ENCODE data around the gene STK25.
"Not testable (repeated sequence)": the region's sequence is repeated elsewhere in the genome, so short reads cannot be mapped to it uniquely, and the experiment has no call there.

The STK25 gene

DNA sequence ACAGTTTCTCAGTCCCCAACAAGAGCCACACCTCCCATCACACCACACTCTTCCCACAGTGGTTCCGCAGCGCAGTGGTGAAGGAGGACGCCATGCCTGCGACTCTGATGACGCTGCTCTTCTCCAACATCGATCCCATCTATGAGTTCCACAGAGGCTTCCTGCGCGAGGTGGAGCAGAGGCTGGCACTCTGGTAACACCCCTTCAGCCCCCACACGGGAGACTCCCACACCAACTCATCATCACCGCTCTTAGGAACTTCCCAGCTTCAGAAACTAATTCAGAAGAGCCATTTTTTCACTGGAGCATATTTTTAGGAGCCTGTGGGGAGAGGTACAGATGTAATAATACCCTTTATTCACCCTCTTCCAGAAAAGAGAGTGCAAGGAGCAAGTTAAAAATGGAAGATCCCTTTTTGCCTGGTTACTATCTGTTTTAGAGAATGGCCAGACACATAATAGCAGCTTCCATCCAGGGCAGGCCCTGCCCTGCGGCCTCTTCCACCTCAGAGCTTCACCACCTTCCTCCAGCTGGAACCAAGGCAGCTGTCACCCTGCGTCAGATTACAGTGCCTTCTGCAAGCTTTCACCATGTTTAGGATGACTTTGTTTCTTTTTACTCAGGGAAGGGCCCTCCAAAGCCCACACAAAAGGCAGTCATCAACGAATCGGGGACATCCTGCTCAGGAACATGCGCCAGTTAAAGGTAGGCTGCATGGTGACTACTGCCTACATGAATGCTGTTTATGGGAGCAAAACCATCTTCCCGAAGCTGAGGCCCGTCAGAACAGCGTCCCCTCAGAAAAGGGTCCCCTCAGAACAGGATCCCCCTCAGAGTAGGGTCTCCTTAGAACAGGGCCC lies 44.9 kb downstream of the STK25 start:
- no peak for DNase-seq (ENCODE audit: low spot score)

DNA sequence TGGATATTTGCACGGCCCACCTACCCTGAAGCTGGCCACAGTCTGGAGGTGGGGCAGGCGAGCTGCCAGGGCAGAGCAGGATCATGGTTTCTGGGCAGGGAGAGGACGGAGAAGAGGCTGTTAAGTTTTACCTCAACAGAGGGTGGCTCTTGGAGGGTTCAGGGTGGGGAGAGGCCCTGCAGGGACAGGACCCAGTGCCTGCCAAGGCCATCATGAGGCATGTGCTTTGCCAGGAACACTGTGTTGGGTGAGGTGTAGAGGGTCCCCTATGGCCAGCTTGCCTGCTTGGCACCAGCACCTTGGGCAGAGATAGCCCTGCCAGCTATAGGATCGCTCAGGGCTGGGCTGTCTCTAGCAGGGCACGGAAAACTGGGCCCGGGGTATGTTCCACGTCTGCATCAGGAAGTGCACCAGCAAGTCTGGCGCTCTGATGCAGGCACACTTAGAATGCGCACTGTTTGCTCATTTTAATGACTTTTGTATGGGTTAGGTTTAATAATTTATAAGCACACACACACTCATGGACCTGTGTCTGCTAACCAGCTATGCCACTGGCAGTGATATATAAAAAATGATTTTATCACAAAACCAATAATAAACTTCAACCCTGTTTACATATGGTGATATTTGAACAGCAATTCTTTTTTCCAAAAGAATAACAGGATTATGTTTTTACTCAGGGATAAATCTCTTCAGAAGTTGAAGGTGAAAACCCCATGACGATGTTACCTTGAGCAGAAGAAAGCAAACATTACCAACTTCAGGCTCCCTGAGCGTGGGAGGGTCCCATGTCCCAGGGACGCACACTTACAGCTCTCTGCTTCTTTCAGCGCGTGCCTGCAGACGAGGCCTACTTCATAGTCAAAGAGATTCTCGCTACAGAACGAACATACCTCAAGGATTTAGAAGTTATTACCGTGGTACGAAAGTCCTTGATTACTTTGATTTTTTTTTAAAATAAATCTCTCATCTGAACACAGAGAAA lies 46.4 kb downstream of the STK25 start:
- DNase-seq (ENCODE audit: low spot score) = no peak

DNA sequence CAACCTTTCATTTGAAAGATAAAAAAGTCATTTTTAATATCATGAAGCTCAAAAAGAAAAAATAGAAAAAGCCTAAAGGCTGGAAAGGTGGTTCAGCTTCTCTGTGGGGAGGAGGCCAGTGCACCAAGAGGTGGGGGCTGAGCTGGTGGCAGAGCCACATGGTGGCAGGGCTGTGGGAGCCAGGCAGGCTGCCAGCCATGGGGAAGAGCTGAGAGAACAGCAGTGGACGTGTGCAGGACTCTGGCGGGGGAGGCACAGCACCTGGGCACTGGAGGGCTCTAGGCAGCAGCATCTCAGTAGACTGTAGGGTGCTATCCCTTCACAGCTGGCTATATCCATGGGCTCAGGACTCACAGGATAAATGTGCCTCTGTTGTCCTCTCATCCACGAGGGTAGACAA lies 47.8 kb downstream of the STK25 start:
- DNase-seq (ENCODE audit: low spot score) = no peak

DNA sequence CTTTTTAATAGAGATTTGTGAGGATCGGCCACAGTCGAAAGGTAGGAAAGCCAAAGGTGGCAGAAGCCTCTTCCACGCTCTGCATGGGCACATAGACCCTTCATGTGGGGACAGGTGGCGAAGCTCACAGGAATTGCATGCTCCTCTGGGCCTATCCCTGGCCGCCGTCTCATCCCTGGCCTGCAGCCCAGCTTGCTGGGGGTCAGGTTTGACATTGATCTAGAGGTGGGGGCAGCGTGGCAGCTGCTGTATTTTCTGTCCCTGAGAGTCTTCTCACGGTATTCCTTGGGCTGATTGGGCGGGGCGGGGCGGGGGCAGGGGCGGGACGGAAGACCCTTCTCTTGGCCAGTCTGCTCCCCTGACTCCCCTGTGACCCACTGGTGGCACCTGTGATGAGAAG lies 48.9 kb downstream of the STK25 start:
- no peak for DNase-seq (ENCODE audit: low spot score)

DNA sequence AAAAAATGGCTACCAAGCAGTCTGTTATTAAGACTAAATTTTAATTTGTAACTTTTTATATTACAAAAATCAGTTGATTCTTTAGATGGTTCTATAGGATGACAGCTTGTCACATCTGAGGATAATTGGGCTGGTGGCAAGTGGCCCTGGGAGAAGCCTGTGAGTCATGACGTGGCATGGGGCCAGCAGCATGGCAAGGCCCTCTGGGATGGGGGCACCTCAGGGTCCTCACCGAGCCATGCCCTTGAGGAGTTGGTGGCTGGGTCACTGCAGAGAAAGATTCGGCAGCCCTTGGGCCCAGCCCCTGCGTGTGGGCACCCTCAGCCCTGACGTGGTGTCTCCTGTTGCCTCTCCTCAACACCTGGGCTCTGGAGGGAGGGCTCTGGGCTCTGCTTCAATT lies 49.7 kb downstream of the STK25 start:
- no peak for DNase-seq (ENCODE audit: low spot score)

DNA sequence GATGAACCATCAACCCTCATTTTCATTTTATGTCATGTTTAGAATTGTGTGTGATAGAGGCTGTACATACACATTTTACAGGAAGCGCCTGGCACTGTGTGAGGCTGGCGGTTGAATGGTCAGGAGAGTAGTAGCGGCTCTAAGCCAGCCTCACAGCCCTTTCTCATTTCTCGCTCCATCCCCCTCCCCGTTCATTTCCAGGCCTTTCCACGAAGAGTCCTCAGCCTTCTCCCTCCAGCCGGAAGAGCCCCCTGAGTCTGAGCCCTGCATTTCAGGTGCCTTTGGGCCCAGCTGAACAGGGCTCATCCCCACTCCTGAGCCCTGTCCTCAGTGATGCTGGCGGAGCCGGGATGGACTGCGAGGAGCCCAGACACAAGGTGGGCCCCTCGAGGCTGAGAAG lies 51.8 kb downstream of the STK25 start:
- no peak for DNase-seq (ENCODE audit: low spot score)

DNA sequence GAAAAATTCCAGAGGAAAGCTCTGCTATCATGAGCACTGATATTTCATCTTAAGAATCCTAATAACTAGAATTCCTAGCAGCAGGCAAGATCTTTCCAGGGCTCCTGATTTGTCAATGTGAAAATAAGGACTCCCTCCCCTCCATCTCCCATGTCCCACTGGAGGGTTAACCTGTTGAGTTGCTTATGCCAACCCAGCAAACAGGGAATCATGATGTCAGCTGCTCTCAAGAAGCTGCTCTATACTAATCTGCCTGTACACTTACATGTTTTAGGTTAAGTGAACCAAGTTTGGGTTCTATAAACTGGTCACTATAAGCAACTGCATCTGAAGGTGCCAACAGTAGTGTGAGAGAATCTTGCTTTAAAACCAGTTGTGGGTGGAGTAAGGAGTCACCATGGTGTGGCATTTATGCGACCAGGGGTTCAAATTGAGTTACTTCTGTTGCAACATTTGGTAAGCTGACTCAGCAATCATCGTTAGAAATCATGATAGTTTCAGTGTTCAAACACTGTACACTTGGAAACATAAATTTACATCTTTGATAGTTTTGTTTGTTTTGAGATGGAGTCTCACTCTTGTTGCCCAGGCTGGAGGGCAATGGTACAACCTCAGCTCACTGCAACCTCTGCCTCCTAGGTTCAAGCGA lies 53.4 kb downstream of the STK25 start:
- DNase-seq (ENCODE audit: low spot score) = no peak

DNA sequence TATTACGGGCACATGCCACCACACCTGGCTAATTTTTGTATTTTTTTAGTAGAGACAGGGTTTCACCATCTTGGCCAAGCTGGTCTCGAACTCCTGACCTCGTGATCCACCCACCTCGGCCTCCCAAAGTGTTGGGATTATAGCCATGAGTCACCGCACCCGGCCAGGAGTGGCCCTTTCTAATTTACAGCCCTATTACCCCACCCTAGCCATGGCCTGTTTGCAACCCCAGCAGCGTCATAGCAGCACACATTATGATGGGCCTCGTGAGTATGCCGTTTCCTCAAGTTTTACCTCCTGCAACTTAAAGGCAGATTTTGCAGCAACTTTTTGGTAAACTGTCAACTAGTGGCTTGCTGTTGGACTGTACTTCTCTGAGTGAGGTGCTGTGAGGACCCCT lies 54.5 kb downstream of the STK25 start:
- not testable (repeated sequence) for DNase-seq (ENCODE audit: low spot score)

DNA sequence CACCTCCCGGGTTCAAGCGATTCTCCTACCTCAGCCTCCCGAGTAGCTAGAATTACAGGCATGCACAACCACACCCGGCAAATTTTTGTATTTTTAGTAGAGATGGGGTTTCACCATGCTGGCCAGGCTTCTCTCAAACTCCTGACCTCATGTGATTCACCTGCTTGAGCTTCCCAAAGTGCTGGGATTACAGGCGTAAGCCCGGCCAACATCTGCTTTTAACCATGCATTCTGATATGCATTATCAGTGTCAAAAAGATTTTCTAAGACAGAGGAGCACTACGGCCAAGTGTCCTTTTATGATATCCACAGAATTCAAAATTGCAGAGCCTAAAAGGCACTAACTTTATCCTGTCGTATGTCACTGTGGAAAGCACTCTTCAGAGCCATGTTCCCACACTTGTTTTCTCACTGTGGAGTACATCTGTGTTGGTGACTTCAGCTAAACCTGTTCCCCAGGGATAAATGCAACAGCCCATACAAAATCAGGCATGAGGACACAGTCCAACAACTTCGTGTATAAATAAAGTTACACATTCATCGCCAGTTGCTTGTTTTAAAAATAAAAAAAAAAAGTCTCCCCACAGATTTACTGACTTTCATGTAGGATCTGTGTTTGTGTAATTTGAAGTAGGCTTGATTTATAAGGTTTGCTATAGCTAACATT lies 56.4 kb downstream of the STK25 start:
- DNase-seq (ENCODE audit: low spot score) = no peak

DNA sequence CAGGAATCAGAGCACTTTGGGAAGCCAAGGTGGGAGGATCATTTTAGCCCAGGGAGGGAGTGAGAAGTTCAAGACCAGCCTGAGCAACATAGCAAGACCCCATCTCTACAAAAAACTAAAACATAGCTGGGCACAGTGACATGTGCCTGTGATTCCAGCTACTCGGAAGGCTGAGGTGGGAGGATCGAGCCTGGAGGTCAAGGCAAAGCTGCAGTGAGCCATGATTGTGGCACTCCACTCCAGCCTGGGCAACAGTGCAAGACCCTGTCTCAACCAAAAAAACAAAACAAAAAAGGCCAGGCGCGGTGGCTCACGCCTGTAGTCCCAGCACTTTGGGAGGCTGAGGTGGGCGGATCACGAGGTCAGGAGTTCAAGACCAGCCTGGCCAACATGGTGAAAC lies 58.3 kb downstream of the STK25 start:
- not testable (repeated sequence) for DNase-seq (ENCODE audit: low spot score)

DNA sequence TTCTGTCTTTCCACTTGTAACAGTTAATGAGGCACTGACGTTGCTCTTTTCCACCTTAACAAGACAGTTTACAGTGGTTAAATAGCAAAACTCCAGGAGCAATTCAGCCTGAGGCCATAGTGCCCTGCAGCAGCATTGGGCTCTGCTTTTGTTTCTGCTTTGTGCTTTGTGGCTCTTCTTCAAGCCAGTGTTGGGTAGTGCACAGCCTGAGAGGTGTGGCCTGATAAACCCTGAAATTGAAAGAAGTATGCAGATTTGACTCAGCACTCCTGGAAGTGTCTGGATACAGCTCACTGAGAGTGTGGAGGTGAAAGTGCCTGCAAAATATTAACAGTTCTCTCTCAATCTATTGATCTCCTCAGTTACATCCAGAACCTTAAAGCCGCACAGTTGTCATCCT lies 63.0 kb downstream of the STK25 start:
- no peak for DNase-seq (ENCODE audit: low spot score)

DNA sequence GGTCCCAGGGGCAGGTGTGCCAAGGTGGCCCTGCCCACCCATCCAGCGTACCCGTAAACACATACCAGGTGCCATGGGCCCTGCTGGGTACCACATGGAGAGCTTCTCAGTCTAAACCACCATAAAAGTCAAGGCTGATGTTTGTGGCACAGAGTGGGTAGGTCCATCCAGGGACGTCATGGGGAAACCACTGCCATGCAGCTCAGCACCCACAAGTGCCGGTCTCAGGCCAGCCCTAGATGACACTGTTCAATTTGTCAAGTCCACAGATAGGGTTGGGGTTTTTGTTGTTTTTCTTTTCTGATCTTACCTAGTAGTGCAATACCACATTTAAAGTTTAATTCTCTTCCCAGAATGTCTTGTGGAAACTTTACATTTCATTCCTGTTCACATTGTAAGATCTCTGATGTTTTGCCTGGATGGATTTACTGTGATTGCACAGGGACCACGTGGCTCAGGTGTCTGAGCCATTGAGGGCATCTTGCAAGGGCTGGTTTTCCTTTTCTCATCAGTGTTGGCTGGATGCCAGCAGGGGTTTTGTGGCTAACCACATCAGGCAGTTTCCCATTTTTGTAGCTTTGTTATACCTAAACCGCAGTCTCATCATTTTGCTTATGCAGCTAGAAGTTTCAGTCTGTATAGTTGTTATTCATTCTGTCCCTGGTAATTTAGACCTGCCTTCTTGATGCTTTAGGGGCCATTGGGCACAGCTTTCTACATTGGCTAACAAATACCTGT lies 64.7 kb downstream of the STK25 start:
- no peak for DNase-seq (ENCODE audit: low spot score)

All from pons (tissue), 1 donor.